Effector CD4-positive, alpha-beta T cell (primary cell): ENCODE data around the gene EML4.

Experiments
- DNase-seq: peaks from one replicate; pipeline ENCODE4 v3.0.0-alpha.2; 2020

The EML4 gene

GRCh38 chr2:42138163-42139015, 30.8 kb upstream of the EML4 start:
- DNase-seq: no peak

GRCh38 chr2:42139101-42139500, 30.1 kb upstream of the EML4 start:
- no peak for DNase-seq

GRCh38 chr2:42140496-42140895, 28.7 kb upstream of the EML4 start:
- DNase-seq: no peak

GRCh38 chr2:42141687-42142546, 27.2 kb upstream of the EML4 start:
- no peak for DNase-seq

- DNase-seq: no peak
Observed at GRCh38 chr2:42142547-42143184, 26.5 kb upstream of the EML4 start.

GRCh38 chr2:42147641-42148274, 21.4 kb upstream of the EML4 start:
- no peak for DNase-seq

- DNase-seq: no peak
Observed at GRCh38 chr2:42150159-42150558, 19.0 kb upstream of the EML4 start.

GRCh38 chr2:42153944-42154581, 15.1 kb upstream of the EML4 start:
- DNase-seq: no peak

GRCh38 chr2:42156721-42157120, 12.4 kb upstream of the EML4 start:
- no peak for DNase-seq

GRCh38 chr2:42161444-42161843, 7.7 kb upstream of the EML4 start:
- no peak for DNase-seq

- DNase-seq: no peak
Observed at GRCh38 chr2:42163444-42164045, 5.6 kb upstream of the EML4 start.

GRCh38 chr2:42164046-42164445, 5.1 kb upstream of the EML4 start:
- DNase-seq: no peak

GRCh38 chr2:42164971-42165370, 4.2 kb upstream of the EML4 start:
- DNase-seq: no peak

GRCh38 chr2:42167458-42167857, 1.7 kb upstream of the EML4 start:
- DNase-seq: no peak

GRCh38 chr2:42168459-42169099, 574 bp upstream of the EML4 start:
- no peak for DNase-seq

- no peak for DNase-seq
Observed at GRCh38 chr2:42169874-42170521, 845 bp downstream of the EML4 start.

- DNase-seq: no peak
Observed at GRCh38 chr2:42170619-42171395, 1.7 kb downstream of the EML4 start.

- no peak for DNase-seq
Observed at GRCh38 chr2:42171396-42171980, 2.3 kb downstream of the EML4 start.

- DNase-seq: no peak
Observed at GRCh38 chr2:42172020-42172419, 2.9 kb downstream of the EML4 start.

- no peak for DNase-seq
Observed at GRCh38 chr2:42172566-42172965, 3.4 kb downstream of the EML4 start.
